Measurements from ENCODE around the gene LGALS3BP. TPM values are rescaled to one million over a fixed set of nuclear protein-coding genes. Genes with fewer than 3 reads are reported as not detected.

Gene LGALS3BP
- total RNA-seq, 1 donor from 2014 or later = 129 TPM

DNA sequence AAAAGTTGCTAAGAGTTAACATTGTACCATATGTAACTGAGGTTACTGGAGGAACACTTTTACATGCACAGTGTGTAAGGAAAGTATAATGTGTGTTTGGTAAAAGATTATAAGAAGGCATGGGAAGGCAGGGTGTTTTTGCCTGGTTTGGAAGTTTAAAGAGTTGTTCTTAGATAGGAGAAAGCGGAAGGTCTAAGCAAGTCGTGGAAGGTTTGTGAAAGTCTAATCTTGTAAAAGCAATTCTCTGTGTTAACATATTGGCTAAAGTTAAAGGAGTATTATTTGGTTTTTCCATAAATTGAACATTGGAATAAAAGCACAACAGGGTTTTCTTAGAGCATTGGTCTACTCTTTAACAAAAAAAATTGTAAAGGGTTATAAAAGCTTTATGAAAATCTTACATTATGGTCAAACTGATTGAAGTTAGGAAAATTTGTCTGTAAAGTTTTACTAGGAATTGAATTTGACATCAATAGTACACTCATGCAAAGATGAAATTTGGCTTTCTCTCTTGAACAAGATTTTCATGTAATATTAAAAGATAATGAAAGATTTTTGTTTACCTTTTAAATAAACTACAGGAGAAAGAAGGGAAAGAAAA, 34.5 kb upstream of the LGALS3BP start:
- DNase-seq (ENCODE audit: extremely low read depth, low read depth, low spot score) = no peak

DNA sequence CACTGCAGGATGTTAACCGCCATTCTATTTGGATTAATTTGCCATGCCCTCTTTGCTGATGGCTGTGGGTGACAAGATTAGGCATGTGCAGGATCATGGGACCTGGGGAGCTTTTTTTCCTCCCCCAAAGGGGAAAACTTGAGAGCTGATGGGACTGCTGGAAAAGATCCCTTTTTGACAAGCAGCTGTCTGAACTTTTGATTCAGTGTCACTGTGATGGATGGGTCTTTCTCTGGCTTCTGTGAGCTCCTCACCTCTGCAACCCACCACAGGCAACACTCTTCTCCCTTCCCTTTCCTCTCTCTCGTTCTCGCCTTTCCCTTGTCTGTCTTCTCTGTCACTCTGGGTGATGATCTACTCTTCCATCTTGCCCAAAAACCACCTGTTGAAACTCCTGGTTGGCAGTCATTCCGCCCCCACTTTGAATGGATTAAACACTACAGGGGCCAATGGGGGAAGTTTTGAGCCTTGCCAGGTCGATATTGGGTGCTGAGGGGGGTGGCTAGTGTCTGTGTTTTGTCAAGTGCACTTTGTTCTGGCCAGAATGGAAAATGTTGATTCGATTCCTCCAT, 32.9 kb upstream of the LGALS3BP start:
- no peak for DNase-seq (ENCODE audit: extremely low read depth, low read depth, low spot score)

DNA sequence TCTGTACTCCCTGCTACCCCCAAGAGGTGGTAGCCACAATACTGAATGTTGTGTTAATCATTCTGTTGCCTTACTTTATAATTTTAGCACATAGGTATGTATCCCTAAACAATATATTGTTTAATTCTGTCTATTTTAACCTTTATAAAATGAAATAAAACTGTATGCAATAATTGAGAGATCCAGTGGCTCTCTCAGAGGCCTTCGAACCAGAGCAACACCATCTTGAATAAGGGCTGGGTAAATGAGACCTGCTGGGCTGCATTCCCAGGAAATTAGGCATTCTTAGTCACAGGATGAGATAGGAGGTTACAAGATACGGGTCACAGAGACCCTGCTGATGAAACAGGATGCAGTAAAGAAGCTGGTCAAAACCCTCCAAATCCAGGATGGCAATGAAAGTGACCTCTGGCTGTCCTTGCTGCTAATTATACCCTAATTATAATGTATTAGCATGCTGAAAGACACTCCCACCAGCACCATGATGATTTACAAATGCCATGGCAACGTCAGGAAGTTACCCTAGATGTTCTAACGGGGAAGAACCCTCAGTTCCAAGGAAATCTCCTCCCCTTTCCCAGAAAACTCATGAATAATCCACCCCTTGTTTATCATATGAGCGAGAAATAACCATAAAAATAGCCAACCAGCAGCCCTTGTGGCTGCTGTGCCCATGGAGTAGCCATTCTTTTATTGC, 31.9 kb upstream of the LGALS3BP start:
- peak; percentile 60 for DNase-seq (ENCODE audit: extremely low read depth, low read depth, low spot score)

DNA sequence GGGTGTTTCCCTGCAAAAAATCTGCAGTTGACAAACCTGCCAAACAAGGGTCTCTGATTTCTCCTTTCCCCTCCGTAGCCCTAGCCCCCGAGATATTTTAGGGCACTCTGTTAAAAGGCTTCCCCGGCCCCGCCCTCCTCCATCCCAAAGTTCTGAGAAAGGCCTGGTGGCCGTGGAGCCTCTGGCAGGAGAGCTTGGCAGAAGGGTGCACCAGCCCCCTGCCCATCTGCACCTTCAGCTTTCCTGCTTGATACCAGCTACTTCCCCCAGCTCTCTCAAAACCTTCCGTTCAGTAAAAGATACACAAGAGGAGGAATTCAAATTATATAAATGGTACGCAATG, 30.6 kb upstream of the LGALS3BP start:
- no peak for DNase-seq (ENCODE audit: extremely low read depth, low read depth, low spot score)

DNA sequence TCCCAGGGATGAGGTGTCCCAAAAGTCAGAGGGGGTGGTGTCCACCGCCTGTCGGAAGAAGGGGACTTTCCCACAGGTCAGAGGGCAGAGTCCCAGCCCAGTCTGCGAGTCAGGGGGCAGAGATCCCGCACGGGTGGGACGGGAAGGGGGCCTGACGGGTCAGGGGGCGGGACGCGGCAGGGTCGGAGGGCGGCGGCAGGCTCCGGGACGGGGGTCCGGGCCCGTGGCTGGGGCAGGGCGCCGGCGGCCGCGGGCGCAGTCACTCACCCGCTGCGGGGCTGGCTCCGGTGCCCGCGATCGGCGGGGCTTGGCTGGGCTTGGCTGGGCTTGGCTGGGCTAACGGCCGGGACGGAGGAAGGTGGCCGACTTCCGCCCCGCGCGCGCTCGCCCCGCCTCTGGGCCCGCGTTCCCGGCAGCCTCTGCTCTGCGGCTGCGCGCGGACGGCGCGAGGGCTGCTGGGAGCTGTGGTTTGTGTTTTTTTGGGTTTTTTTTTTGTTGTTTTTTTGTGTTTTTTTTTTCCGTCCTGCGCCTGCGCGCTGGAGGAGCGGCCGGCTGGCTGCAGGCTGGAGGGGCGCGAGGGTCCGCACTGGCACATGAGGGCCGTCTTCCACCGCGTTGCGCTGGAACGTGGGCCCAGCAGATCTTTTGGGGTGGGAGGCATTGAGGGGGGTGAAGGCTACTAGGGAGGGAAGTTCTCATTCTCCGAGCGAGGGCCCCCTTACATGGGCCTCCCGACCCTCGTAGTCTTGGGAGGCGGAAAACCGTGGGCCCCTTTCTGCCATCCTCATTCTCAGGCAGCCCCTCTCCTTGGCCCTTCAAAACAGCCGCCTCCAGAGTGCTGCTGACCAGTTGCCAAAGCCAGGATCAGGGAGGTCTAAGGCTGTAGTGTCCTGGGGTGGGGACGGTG, 29.9 kb upstream of the LGALS3BP start, which contains the start of gene CANT1:
CANT1 (minus strand) TSS at position 368 of the 907 bp plus-strand sequence. CDS start 12,142 bp downstream, outside the sequence.
- no peak for DNase-seq (ENCODE audit: extremely low read depth, low read depth, low spot score)

DNA sequence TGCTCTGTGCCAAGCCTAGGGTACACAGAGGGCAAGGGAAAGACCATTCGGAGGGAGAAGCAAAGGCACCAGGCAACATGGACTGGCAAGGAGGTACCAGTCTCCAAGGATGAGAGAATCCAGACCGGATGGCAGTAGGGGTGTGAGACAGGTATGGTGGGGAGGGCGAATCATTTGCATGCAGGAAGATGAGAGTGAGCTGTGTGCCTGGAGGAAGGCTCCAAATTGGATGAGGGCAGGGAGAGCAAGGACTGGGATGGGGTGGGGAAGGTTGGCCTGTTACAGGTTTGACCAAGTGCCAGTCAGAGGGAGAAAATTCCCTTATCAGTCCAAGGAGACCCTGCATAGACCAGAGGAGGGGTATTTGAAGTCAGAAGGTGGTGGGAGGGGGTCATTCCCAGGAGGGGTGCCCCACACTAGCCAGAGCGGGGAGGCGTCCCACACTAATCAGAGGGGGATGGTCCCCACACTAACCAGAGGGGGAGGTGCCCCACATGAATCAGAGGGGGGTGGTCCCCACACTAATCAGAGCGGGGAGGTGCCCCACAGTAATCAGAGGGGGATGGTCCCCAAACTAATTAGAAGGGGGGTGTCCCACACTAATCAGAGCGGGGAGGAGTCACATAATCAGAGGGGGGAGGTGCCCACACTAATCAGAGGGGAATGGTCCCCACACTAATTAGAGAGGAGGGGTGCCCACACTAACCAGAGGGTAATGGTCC, 29.1 kb upstream of the LGALS3BP start:
- DNase-seq (ENCODE audit: extremely low read depth, low read depth, low spot score) = no peak

DNA sequence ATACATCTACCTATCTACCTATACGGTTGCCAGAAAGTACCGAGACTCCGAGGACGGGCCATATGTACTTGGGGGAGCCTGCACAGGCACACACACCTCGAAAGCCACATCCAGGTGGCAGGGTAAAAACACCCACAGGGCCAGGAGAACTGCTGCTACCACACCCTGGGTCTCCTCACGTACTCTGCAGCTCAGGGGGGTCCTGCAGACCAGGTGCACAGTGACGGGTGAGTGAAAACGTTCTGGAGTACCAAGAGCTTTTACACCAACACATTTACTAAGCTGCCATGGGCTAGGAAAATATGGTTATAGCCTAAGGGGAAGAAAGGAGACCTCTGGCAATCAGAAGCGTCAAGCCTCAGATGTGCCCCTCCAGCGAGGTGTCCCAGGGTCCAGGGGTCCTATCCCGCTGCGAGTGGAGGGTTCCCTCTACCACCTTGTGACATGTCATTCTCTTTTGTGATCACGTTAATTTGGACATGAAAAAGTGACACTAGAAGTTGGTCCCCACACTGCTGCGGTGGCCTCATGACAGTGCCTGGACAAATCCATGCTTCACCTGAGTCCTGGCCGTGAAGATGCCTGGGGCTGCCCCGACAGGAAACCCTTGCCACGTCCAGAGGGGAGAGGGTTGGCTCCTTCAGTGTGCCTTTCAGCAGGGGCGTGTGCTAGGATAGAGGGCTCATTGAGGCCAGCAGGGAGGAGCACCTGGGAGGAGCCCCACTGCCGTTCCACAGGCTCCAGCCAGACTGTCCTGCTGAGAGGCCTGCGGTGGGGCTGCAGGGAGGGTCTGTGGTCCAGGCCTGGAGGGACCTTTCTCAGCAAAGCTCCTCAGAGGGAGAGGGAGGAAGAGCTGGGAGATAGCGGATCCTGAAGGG, 28.0 kb upstream of the LGALS3BP start:
- no peak for DNase-seq (ENCODE audit: extremely low read depth, low read depth, low spot score)

DNA sequence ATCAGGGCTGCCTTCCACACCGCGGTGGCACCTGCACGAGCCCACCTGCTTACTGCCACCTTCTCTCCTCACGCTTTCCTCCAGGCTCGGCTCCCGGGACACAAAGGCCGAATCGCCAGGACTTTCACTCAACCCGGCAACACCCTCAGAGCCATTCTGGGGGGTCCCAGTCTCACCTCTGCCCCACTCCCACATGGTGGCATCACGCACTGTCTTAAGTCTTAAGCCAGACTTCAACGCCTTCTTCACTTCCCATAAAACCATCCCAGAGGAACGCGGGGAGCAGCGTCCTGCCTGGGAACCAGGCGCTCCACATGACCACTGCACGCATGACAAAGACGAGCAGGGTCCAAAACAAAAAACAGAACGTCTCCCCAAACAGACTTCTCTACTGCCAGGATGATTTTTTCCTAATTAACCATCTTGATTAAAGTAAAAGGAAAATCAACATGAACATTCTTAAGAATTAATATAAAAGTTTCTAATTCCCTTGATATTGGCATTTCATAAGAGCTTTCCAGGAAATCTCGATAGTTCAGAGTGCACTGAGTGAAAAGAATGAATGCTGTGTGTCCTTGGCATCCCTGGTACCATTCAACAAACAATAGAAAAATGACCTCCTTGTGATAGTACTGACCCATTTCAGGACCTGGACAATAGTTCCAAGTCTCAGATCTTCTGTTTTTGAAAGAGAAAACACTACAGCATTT, 27.2 kb upstream of the LGALS3BP start:
- DNase-seq (ENCODE audit: extremely low read depth, low read depth, low spot score) = no peak

DNA sequence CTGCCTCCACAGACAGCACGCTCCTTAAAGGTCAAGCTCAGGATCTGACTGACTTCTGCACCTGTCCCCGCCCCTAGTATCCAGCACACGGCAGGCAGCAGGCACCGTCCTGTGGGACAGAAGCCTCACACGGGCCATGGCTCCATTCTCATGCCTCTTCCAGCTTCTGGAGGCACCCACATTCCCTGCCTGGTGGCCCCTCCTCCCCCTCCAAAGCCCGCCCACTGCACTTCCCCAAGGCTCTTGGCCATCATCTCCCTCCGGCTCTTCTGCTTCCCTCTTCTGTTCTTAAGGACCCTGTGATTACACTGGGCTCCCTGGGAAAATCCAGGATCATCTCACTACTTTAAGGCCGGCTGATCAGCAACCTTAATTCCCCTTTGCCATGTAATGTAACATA, 26.3 kb upstream of the LGALS3BP start:
- no peak for DNase-seq (ENCODE audit: extremely low read depth, low read depth, low spot score)

DNA sequence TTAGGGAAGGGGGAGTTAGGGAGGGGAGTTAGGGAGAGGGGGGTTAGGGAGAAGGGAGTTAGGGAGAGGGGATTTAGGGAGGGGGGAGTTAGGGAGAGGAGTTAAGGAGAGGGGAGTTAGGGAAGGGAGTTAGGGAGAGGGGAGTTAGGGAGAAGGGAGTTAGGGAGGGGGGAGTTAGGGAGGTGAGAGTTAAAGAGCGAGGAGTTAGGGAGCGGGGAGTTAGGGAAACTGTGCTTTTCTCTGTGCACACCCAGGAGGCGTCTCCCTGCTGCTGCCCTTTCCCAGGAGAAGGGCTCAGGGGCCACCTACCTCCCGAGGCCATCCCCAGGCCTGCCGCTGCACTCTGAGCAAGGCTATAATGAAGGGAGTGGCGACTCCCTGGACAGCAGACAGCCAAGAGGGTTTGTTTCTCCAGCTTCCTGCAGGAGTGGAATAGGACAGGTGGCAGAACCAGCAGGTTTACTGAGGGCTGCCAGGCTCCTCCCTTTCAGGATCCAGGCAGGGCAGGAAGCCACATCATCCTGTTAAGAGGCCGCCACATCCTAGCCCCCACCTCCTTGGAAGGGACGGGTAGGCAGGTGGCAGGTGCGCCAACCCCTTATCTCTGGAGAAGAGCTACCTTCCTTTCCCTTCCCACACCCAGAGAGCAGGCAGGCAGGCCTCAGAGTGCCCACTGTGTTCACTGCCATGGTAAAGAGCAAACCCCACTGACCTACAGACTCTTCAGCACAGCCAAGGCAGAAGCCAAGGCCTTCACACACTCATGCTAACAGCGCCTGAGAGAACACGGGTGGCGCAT, 25.5 kb upstream of the LGALS3BP start:
- DNase-seq (ENCODE audit: extremely low read depth, low read depth, low spot score) = no peak

DNA sequence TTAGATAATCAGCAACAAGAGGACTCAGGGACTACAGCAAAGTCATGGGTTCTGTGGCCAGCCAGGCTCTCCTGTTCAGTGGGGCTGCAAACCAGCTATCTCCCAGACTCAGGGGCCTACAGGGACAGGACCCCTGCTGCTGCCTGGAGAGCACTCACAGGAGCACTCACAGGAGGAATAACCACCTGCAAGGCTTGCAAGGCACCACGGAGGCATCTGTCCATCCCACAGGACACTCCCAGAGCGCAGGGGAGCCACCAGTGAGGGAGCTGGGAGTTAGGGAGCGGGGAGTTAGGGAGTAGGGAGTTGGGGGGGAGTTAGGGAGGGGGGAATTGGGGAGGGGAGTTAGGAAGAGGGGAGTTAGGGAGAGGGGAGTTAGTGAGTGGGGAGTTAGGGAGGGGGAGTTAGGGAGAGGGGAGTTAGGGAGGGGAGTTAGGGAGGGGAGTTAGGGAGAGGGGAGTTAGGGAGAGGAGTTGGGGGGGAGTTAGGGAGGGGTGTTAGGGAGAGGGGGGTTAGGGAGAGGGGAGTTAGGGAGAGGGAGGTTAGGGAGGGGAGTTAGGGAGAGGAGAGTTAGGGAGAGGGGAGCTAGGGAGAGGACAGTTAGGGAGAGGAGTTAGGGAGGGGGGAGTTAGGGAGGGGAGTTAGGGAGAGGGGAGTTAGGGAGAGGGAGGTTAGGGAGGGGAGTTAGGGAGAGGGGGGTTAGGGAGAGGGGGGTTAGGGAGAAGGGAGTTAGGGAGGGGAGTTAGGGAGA, 24.1 kb upstream of the LGALS3BP start:
- DNase-seq (ENCODE audit: extremely low read depth, low read depth, low spot score) = no peak

DNA sequence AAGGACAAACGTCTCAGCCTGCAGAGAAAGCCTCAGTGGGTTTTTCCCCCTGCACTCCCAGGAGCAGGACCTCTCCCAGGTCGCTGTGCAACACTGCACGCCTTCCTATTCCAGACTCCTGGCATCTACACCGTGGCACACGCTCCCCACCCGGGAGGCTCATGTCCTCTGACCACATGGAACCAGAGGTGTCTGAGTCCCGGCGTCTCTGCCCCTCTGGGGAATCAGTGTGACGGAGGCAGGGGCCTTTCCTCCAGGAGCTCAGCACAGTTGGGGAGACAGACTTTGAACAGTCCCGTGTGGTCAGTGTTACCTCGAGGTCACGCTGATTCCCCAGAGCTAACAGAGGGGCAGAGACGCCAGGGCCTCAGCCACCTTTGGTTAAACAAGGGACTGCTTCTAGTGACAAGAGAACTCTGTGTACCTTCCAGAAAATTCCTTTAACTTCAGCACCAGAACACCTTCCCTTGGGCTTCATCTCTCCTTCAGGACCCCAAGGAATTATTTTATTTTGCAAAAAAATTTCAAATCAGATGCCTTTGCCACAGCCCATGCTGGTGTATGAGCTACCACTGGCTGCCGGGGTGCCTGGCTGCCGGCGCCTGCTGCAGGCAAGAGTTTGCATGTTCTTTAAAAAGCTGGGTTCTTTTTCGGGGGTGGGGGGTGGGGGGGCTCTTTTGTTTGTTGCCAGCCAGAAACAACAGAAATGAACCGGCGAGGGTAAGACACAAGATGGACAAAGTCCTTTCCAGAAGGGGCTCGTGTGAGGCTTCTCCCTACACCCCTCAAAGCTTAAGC, 23.3 kb upstream of the LGALS3BP start:
- no peak for DNase-seq (ENCODE audit: extremely low read depth, low read depth, low spot score)

DNA sequence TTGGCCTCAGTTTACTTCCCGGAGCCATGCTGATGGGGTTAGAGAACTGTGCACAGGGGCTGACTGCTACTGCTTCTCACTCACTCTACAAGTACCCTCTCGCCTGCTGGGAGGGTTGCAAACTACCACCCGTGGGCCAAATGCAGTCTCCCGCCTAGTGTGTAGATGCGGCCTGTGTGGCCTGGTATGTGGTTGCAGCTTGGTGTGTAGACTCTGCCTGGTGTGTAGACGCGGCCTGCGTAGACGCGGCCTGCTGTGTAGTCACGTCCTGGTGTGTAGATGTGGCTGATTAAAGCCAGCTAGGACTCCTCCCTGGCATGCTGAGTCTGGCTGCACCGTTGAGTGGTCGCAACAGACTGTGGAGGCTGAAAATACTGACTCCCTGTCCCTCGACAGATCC, 22.6 kb upstream of the LGALS3BP start:
- DNase-seq (ENCODE audit: extremely low read depth, low read depth, low spot score) = no peak

DNA sequence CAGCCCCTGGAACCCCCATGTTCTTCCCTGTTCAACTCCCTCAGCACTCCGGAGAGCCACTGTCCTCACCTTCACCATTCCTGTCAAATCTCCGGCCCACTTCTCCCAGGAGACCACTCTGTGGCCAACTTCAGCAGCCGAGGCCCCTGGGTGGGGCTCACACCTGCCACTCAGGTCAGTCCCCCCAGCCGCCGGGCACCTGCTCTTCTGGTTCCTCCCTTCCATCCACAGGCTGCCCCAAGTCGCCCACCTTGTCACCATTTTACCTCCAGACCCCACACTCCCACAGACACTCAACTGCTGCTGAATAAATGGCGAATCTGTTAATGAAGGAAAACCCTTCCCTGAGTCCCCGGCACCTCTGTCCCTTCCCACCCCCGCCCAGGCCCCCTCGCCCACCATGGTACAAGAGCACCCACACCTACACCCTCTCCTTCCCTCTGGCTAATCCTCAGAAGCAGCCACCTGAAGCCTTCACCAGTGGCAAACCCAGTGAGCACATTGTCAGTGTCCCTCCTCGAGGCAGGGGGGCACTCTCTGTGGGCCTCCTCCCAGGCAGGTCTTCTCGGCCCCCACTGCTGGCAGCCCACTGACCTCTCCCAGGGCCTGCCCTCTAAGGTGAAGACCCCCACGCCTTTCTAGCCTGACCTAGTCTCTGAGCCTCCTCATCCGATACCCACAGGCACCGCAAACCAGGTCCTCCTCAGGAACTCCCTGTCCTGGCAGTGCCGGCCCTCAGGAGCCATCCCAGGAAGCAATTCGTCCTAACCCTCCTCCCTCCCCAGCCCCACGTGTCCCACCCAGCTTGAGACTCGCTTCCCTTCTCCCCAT, 21.7 kb upstream of the LGALS3BP start:
- no peak for DNase-seq (ENCODE audit: extremely low read depth, low read depth, low spot score)

DNA sequence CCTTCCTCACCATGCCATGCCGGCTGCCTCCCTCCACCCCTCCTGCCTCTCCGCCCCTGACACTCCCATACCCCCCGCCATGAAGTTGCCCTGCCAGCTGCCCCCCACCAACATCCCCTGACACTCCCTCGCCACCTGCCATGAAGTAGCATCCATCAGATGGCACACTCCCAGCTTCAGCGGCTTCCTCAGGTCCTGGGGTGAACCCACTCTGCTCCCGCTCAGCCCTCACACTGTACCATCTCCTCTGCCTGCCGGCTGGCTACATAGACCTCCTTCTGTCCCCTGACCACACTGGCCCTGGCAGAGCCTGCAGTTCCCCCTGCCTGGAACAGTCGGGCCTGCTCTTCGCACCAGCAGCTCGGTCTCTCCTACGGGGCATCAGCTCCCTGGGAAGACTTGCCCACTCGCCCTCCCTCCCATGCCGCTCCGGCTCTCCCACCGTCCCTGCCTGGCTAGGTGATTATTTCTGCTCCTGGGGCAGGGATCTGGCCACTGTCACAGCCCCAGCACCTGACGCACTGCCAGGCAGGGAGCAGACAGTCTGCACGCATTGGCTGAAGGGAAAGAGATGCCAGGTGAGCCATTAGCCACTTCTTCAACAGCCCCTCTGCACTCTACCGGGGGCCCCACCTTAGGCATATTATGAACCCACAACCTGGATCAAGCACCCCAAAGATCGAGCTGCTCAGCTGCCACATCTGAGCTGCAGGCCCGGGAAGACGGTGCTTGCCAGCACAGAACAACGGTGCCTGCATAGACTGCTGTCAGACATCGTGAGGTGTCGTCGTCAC, 20.9 kb upstream of the LGALS3BP start:
- DNase-seq (ENCODE audit: extremely low read depth, low read depth, low spot score) = no peak
